HCT116 (cell line): ENCODE data around the gene TBATA. TPM values are rescaled to one million over a fixed set of nuclear protein-coding genes. Genes with fewer than 3 reads are reported as not detected.

ENCODE experiments used
- ATAC-seq: fragments of 200-7000 bp; cut with Tn5 transposase; 2 replicates; pipeline ENCODE4 v1.9.1; 2020; ENCODE audit warnings: mild to moderate bottlenecking, moderate library complexity
- BruUV-seq: library from RNA; stranded (reverse); fragments of 400-500 nt; replicated peaks from 2 replicates; lab custom pipeline; 2021; lab: Mats Ljungman, UMichigan
- CTCF ChIA-PET: fragments of 300-600 bp; sonication (Branson Sonifier 250); formaldehyde crosslinking; loops from one replicate; lab custom pipeline; 2021; ENCODE audit warnings: antibody characterized with exemption; lab: Charles Lee
- POLR2A ChIA-PET: fragments of 300-600, 350-600 bp; sonication (Branson Sonifier 250); formaldehyde crosslinking; loops from one replicate; lab custom pipeline; 2021; ENCODE audit warnings: antibody characterized with exemption; lab: Charles Lee
- RAD21 ChIA-PET, 2 experiments: fragments of 300-600 bp; sonication (Branson Sonifier 250); formaldehyde crosslinking; loops; one replicate each; lab custom pipeline; 2023; ENCODE audit warnings: low total read pairs in 2 of 2; ENCODE audit not compliant: uncharacterized antibody in 2 of 2, unreplicated experiment in 2 of 2, low non-redundant PET in 1 of 2; lab: Charles Lee
- DNase-seq: peaks from one replicate; pipeline ENCODE4 v3.0.0-alpha.2; 2010; ENCODE audit warnings: low read depth, low spot score
- H2AFZ ChIP-seq: fragments of 200-600 bp; shearing (Covaris generic), sonication (generic); 2 replicates; pipeline ENCODE4 v1.6.1; 2017; ENCODE audit warnings: low read depth, mixed run types, mixed read lengths, antibody characterized with exemption, low read length; ENCODE audit not compliant: poor library complexity, severe bottlenecking
- H3K27ac ChIP-seq: 2 replicates; pipeline ENCODE4 v1.5.1; 2012; ENCODE audit warnings: low read depth, low read length
- H3K27me3 ChIP-seq: fragments of 200-600 bp; sonication (generic); 2 replicates; pipeline ENCODE4 v1.6.1; 2016; ENCODE audit warnings: mixed run types, low read length, mixed read lengths; ENCODE audit not compliant: insufficient read depth
- H3K36me3 ChIP-seq, 2 experiments: fragments of 200-500 bp in 1 of 2; fragments of 200-600 bp in 1 of 2; sonication (Bioruptor generic) in 1 of 2; sonication (generic) in 1 of 2; 2 replicates each; pipeline versions ENCODE4 v1.5.1 to v1.6.1; 2014 to 2016; ENCODE audit warnings: low read length in 2 of 2, inconsistent platforms in 1 of 2, mixed read lengths in 1 of 2, mixed run types in 1 of 2; ENCODE audit not compliant: insufficient read depth in 2 of 2, control insufficient read depth in 1 of 2
- H3K4me1 ChIP-seq, 2 experiments: fragments of 200-600 bp in 1 of 2; sonication (generic) in 1 of 2; 2 replicates each; pipeline versions ENCODE4 v1.5.1 to v1.6.1; 2012 to 2017; ENCODE audit warnings: low read length in 2 of 2, inconsistent platforms in 1 of 2, mild to moderate bottlenecking in 1 of 2, mixed read lengths in 1 of 2, mixed run types in 1 of 2, moderate library complexity in 1 of 2; ENCODE audit not compliant: insufficient read depth in 2 of 2, control insufficient read depth in 1 of 2
- H3K4me2 ChIP-seq: fragments of 200-600 bp; sonication (generic); 2 replicates; pipeline ENCODE4 v1.6.1; 2017; ENCODE audit warnings: mixed run types, low read length, mixed read lengths
- H3K4me3 ChIP-seq, 2 experiments: fragments of 200-600 bp in 1 of 2; sonication (generic) in 1 of 2; replicated peaks in 1 of 2; 2 replicates each; pipeline ENCODE4 v1.5.1; 2011 to 2016; ENCODE audit warnings: low read length in 2 of 2, control low read depth in 1 of 2, low read depth in 1 of 2, mild to moderate bottlenecking in 1 of 2, mixed read lengths in 1 of 2, mixed run types in 1 of 2
- H3K79me2 ChIP-seq: fragments of 200-600 bp; sonication (generic); 2 replicates; pipeline ENCODE4 v1.6.1; 2017; ENCODE audit warnings: mild to moderate bottlenecking, mixed run types, low read length, moderate library complexity, mixed read lengths; ENCODE audit not compliant: insufficient read depth
- H3K9ac ChIP-seq: fragments of 200-600 bp; sonication (generic); 2 replicates; pipeline ENCODE4 v1.6.1; 2016; ENCODE audit warnings: low read length, mixed read lengths
- H3K9me2 ChIP-seq: fragments of 200-600 bp; sonication (generic), shearing (Covaris generic); 2 replicates; pipeline ENCODE4 v1.6.1; 2017; ENCODE audit warnings: mixed run types, mild to moderate bottlenecking, moderate library complexity; ENCODE audit not compliant: insufficient read depth
- H3K9me3 ChIP-seq, 2 experiments: fragments of 200-500 bp in 1 of 2; fragments of 200-600 bp in 1 of 2; sonication (Bioruptor generic) in 1 of 2; sonication (generic) in 1 of 2; 2 replicates each; pipeline ENCODE4 v1.6.1; 2014 to 2017; ENCODE audit warnings: low read length in 2 of 2, mixed read lengths in 2 of 2, inconsistent platforms in 1 of 2, low read depth in 1 of 2, mild to moderate bottlenecking in 1 of 2, mixed run types in 1 of 2, moderate library complexity in 1 of 2; ENCODE audit not compliant: control insufficient read depth in 1 of 2, insufficient read depth in 1 of 2
- H4K20me1 ChIP-seq: fragments of 200-600 bp; sonication (generic), shearing (Covaris generic); 2 replicates; pipeline ENCODE4 v1.6.1; 2017; ENCODE audit warnings: mixed run types, mild to moderate bottlenecking, moderate library complexity; ENCODE audit not compliant: insufficient read depth
- CBX3 ChIP-seq: IDR thresholded peaks from 2 replicates; pipeline ENCODE4 v1.6.1; 2012; ENCODE audit warnings: low read depth
- CEBPB ChIP-seq: IDR thresholded peaks from 2 replicates; pipeline ENCODE4 v1.6.1; 2012; ENCODE audit warnings: low read depth
- CTCF ChIP-seq, 3 experiments: fragments of 200-600 bp in 1 of 3; sonication (generic) in 1 of 3; IDR thresholded peaks in 2 of 3; conservative IDR thresholded peaks in 1 of 3; 2 replicates each; pipeline ENCODE4 v1.5.1; 2012 to 2017; ENCODE audit warnings: low read depth in 2 of 3, low read length in 2 of 3, antibody characterized with exemption in 1 of 3, borderline replicate concordance in 1 of 3, control low read depth in 1 of 3, mild to moderate bottlenecking in 1 of 3, mixed read lengths in 1 of 3, mixed run types in 1 of 3, moderate library complexity in 1 of 3; ENCODE audit not compliant: insufficient read depth in 1 of 3
- EGR1 ChIP-seq: IDR thresholded peaks from 2 replicates; pipeline ENCODE4 v1.6.1; 2012; ENCODE audit warnings: low read depth
- EZH2phosphoT487 ChIP-seq: fragments of 200-600 bp; IDR thresholded peaks from 2 replicates; pipeline ENCODE4 v1.6.1; 2018; ENCODE audit warnings: antibody characterized with exemption, borderline replicate concordance
- FOSL1 ChIP-seq: IDR thresholded peaks from 2 replicates; pipeline ENCODE4 v1.6.1; 2012; ENCODE audit warnings: low read depth
- JUND ChIP-seq: IDR thresholded peaks from 2 replicates; pipeline ENCODE4 v1.6.1; 2012
- POLR2AphosphoS5 ChIP-seq: IDR thresholded peaks from 2 replicates; pipeline ENCODE4 v1.6.1; 2011; ENCODE audit warnings: mild to moderate bottlenecking, low read depth, low read length, moderate library complexity
- SIN3A ChIP-seq: IDR thresholded peaks from 2 replicates; pipeline ENCODE4 v1.6.1; 2012; ENCODE audit warnings: low read depth
- SP1 ChIP-seq: IDR thresholded peaks from 2 replicates; pipeline ENCODE4 v1.6.1; 2012; ENCODE audit warnings: low read depth
- TCF7L2 ChIP-seq: IDR thresholded peaks from 2 replicates; pipeline ENCODE4 v1.7.0; 2011; ENCODE audit warnings: borderline replicate concordance, inconsistent platforms; ENCODE audit not compliant: insufficient read depth, insufficient read length; ENCODE audit errors: extremely low read depth
- YY1 ChIP-seq: IDR thresholded peaks from 2 replicates; pipeline ENCODE4 v1.6.1; 2011; ENCODE audit warnings: low read length, low read depth, moderate library complexity, mild to moderate bottlenecking; ENCODE audit not compliant: insufficient replicate concordance; ENCODE audit errors: extremely low read depth
- ZFX ChIP-seq: fragments of 450-650 bp; IDR thresholded peaks from 2 replicates; pipeline ENCODE4 v1.6.1; 2017
- intact Hi-C: fragments of 100-400 bp; cut with micrococcal nuclease; formaldehyde crosslinking; loops from 2 replicates; pipeline ENCODE4 v1.10.0; 2022
- total RNA-seq: library from RNA; stranded (reverse); gene quantifications from one replicate; pipeline ENCODE4 v1.2.1, GENCODE V29; 2021; ENCODE audit not compliant: unreplicated experiment
- TF ChIP-seq, protein P1 (sequence below): IDR thresholded peaks from 2 replicates; pipeline ENCODE4 v1.6.1; 2012
- TF ChIP-seq, protein P2 (sequence below): IDR thresholded peaks from 2 replicates; pipeline ENCODE4 v1.6.1; 2011; ENCODE audit warnings: mild to moderate bottlenecking, low read length, moderate library complexity; ENCODE audit not compliant: insufficient replicate concordance; ENCODE audit errors: extremely low read depth

TBATA gene
- total RNA-seq, 1 experiment from 2014 or later = not detected

GRCh38 chr10:70728328-70728727, 56.8 kb downstream of the TBATA start:
- CTCF ChIA-PET = no interaction called here
- TF ChIP-seq TCF7L2 (no peak), JUND (no peak), SIN3A (no peak), YY1 (no peak), CBX3 (no peak)
- TF ChIP-seq, protein P1, sequence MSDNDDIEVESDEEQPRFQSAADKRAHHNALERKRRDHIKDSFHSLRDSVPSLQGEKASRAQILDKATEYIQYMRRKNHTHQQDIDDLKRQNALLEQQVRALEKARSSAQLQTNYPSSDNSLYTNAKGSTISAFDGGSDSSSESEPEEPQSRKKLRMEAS = no peak
- TF ChIP-seq, all 23 proteins: peak for 0
- H3K4me2 ChIP-seq = no peak overlapping the region
- no peaks in the 10 kb centered on the region for H3K9me3 ChIP-seq
- H3K27me3 ChIP-seq = no peaks in the 10 kb centered on the region
- ChIA-PET POLR2A (no interaction called here), RAD21 (no interaction called here)
- no peaks in the 10 kb centered on the region for H4K20me1 ChIP-seq
- DNase-seq = no peak
- intact Hi-C loops = no loop called here
- no peak overlapping the region for H3K4me3 ChIP-seq
- H3K9ac ChIP-seq = no peak overlapping the region
- peaks cover 0 to 7% of the 10 kb centered on the region in 2 experiments; a peak in 1 of 4 replicates for H3K4me1 ChIP-seq
- no peaks in the 10 kb centered on the region for H3K9me2 ChIP-seq
- 0 out of 4 replicates have a peak, but pooled peaks cover 0 to 5% of the 10 kb centered on the region in 2 experiments for H3K36me3 ChIP-seq
- H2AFZ ChIP-seq = no peak overlapping the region
- ATAC-seq = no peak
- H3K79me2 ChIP-seq = no peaks in the 10 kb centered on the region
- no peak overlapping the region for H3K27ac ChIP-seq
- BruUV-seq = no TSS peak

DNA sequence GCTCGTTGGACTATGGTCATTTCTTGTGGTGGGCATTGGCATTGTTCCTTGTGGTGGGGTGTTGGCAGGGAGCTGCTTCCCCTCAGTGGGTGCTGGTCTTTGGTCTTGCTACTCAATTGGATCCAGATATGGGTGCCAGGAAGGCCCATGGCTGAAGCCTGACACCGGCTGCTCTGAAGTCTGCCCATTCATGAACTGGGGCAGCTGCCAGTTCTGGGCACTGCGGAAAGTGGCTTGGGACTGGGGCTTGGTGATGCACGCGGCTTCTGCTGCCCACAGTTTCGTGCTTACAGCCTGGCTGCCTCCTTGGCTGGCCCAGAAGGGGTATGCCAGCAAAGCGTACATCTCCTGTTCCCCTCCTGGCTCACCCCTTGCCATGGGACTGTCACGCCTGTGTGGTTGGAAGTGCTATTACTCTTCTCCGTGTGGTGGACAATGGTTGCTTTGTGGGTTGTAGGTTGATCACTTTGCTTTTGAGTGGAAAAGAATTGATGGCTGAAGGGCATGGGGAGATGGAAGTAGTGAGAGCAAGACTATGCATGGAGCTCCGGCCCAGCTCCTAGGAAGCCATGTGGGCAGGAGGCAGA, 58.2 kb downstream of the TBATA start:
- intact Hi-C loops = no loop called here
- Histone ChIP-seq H3K9me3 (no peaks in the 10 kb centered on the region), H4K20me1 (no peaks in the 10 kb centered on the region), H3K79me2 (no peaks in the 10 kb centered on the region), H3K27me3 (no peaks in the 10 kb centered on the region), H3K4me1 (peaks cover 10 to 20% of the 10 kb centered on the region in 2 experiments), H3K4me3 (no peak overlapping the region), H3K4me2 (no peak overlapping the region), H3K9me2 (no peaks in the 10 kb centered on the region), H3K9ac (no peak overlapping the region), H3K27ac (no peak overlapping the region), H2AFZ (no peak overlapping the region), H3K36me3 (0 out of 4 replicates have a peak, but pooled peaks cover 0 to 5% of the 10 kb centered on the region in 2 experiments)
- POLR2A ChIA-PET = no interaction called here
- no TSS peak for BruUV-seq
- RAD21 ChIA-PET = no interaction called here
- CTCF ChIA-PET = no interaction called here
- DNase-seq (no peak), ATAC-seq (no peak)
- TF ChIP-seq SP1 (no peak), EZH2phosphoT487 (no peak), ZFX (no peak), EGR1 (no peak), CEBPB (no peak), CTCF (IDR thresholded peaks at IDR 0.05 in 2 of 3, conservative IDR thresholded peaks at IDR 0.05 in 1 of 3; ENCODE audit: borderline replicate concordance in 1 of 3, insufficient read depth in 1 of 3, low read depth in 2 of 3, low read length in 2 of 3) (no peak), FOSL1 (no peak), POLR2AphosphoS5 (no peak), CBX3 (no peak)
- TF ChIP-seq, protein P2, sequence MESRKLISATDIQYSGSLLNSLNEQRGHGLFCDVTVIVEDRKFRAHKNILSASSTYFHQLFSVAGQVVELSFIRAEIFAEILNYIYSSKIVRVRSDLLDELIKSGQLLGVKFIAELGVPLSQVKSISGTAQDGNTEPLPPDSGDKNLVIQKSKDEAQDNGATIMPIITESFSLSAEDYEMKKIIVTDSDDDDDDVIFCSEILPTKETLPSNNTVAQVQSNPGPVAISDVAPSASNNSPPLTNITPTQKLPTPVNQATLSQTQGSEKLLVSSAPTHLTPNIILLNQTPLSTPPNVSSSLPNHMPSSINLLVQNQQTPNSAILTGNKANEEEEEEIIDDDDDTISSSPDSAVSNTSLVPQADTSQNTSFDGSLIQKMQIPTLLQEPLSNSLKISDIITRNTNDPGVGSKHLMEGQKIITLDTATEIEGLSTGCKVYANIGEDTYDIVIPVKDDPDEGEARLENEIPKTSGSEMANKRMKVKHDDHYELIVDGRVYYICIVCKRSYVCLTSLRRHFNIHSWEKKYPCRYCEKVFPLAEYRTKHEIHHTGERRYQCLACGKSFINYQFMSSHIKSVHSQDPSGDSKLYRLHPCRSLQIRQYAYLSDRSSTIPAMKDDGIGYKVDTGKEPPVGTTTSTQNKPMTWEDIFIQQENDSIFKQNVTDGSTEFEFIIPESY = no peak
- TF ChIP-seq, protein P1 = no peak
